PFSK-1 (cell line): Measurements from ENCODE around the gene CEP57.

ENCODE experiments used
- FOXP2 ChIP-seq: optimal IDR thresholded peaks from 2 replicates; pipeline ENCODE3; 2011; ENCODE audit warnings: borderline replicate concordance, control low read depth, inconsistent platforms; ENCODE audit not compliant: insufficient read depth; ENCODE audit errors: extremely low read length, extremely low read depth
- POLR2AphosphoS5 ChIP-seq: IDR thresholded peaks from 2 replicates; pipeline ENCODE4 v1.6.1; 2012; ENCODE audit warnings: low read depth, mild to moderate bottlenecking, control low read depth, low read length, moderate library complexity
- SIN3A ChIP-seq: IDR thresholded peaks from 2 replicates; pipeline ENCODE4 v1.6.1; 2012; ENCODE audit warnings: mild to moderate bottlenecking, low read length, moderate library complexity, borderline replicate concordance; ENCODE audit not compliant: insufficient read depth
- TAF1 ChIP-seq: IDR thresholded peaks from 2 replicates; pipeline ENCODE4 v1.6.1; 2012; ENCODE audit warnings: low read length, control low read depth, borderline replicate concordance; ENCODE audit not compliant: insufficient read depth
- TF ChIP-seq, protein P1 (sequence below), 2 experiments: IDR thresholded peaks; 2 replicates each; pipeline versions ENCODE4 v1.6.1 to v1.8.0; 2011 to 2012; ENCODE audit warnings: low read depth in 2 of 2, low read length in 2 of 2, control low read depth in 1 of 2, inconsistent platforms in 1 of 2, mild to moderate bottlenecking in 1 of 2, moderate library complexity in 1 of 2; ENCODE audit not compliant: insufficient read depth in 1 of 2

The CEP57 gene

DNA sequence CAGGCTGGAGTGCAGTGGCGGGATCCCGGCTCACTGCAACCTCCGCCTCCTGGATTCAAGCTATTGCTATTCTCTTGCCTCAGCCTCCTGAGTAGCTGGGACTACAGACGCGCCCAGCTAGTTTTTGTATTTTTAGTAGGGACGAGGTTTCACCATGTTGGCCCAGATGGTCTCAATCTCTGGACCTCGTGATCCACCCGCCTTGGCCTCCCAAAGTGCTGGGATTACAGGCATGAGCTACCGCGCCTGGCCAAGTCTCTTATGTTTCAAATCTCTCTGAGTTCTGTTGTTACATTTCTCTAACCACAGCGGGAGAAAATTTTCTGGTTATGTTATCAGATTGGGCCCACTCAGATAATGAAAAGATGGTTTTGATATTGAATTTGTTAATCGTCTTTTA, 10.1 kb downstream of the CEP57 start:
- TF ChIP-seq POLR2AphosphoS5 (no peak), FOXP2 (no peak)

DNA sequence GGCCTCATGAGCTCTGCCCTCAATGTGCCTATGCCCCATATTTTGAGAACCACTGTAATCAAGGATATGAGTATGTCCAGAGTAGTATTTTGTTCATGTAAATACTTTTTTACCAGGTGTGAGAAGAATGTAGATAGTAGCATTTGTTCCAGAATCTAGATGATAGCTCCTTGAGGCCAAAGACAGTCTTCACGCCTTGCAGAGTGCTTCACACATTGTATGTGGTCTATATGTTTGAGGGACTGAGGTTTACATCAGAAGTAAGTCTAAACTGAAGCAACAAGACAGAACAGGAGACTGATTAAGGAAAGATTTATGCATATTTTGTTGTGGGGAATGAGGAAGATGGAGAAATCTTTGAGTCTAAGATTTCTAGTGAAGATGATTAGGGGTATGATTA, 12.5 kb downstream of the CEP57 start:
- TF ChIP-seq TAF1, result no peak
- TF ChIP-seq, protein P1, sequence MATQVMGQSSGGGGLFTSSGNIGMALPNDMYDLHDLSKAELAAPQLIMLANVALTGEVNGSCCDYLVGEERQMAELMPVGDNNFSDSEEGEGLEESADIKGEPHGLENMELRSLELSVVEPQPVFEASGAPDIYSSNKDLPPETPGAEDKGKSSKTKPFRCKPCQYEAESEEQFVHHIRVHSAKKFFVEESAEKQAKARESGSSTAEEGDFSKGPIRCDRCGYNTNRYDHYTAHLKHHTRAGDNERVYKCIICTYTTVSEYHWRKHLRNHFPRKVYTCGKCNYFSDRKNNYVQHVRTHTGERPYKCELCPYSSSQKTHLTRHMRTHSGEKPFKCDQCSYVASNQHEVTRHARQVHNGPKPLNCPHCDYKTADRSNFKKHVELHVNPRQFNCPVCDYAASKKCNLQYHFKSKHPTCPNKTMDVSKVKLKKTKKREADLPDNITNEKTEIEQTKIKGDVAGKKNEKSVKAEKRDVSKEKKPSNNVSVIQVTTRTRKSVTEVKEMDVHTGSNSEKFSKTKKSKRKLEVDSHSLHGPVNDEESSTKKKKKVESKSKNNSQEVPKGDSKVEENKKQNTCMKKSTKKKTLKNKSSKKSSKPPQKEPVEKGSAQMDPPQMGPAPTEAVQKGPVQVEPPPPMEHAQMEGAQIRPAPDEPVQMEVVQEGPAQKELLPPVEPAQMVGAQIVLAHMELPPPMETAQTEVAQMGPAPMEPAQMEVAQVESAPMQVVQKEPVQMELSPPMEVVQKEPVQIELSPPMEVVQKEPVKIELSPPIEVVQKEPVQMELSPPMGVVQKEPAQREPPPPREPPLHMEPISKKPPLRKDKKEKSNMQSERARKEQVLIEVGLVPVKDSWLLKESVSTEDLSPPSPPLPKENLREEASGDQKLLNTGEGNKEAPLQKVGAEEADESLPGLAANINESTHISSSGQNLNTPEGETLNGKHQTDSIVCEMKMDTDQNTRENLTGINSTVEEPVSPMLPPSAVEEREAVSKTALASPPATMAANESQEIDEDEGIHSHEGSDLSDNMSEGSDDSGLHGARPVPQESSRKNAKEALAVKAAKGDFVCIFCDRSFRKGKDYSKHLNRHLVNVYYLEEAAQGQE (IDR thresholded peaks at IDR 0.05; ENCODE audit: insufficient read depth in 1 of 2, low read depth in 2 of 2, low read length in 2 of 2), result no peak
- no peak for TF ChIP-seq SIN3A
- TF ChIP-seq FOXP2, result no peak
- no peak for TF ChIP-seq POLR2AphosphoS5

DNA sequence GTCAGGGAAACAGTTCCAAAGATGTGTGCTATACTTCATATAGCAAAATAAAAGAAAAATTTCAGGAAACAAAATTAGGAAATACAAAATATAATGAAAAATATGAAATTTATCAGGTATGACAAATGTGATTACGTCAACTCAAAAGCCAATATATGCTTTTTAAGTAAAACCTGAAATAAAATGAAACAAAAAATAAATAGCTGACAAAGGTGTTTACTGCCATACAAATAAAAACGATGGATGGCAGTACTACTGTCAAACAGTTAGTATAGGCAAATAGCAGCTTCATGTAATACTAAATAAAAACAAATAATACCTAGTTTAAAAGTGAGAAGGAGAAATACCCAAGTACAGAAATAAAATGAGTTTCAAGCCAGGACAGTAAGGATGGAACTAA, 13.7 kb downstream of the CEP57 start:
- TF ChIP-seq POLR2AphosphoS5 (no peak), FOXP2 (no peak), SIN3A (no peak), TAF1 (no peak)
- TF ChIP-seq, protein P1 (IDR thresholded peaks at IDR 0.05; ENCODE audit: insufficient read depth in 1 of 2, low read depth in 2 of 2, low read length in 2 of 2), result no peak

DNA sequence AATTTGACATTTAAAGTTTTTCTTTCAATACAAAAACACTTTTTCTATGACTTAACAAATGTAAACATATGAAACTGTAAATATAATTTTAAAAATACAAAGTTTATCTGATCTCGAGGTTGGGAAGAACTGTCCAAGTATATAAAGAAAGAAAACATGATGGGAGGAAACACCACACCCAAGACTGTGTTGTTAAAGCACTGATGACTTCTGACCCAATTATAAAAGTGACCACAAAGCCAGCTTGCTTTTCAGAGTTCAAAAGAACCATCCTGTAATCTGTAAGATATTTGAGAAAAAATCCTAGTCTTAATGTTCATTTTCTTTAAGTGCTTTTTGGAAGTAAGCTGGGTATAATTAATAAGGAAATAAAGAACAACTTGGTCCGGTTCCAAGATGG, 15.6 kb downstream of the CEP57 start:
- TF ChIP-seq SIN3A (no peak), POLR2AphosphoS5 (no peak), TAF1 (no peak), FOXP2 (no peak)
- TF ChIP-seq, protein P1 (IDR thresholded peaks at IDR 0.05; ENCODE audit: insufficient read depth in 1 of 2, low read depth in 2 of 2, low read length in 2 of 2), result no peak

DNA sequence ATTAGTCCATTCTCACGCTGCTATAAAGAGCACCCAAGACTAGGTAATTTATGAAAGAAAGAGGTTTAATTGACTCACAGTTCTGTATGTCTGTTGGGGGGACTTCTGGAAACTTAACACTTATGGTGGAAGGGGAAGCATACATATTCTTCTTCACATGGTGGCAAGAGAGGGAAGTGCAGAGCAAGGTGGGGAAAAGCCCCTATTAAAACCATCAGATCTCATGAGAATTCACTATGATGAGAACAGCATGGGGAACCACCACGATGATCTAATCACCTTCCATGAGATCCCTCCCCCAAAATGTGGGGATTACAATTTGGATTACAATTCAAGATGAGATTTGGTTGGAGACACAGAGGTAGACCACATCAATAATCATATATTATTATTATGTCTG, 25.7 kb downstream of the CEP57 start:
- TF ChIP-seq POLR2AphosphoS5, result no peak
- TF ChIP-seq TAF1, result no peak
- no peak for TF ChIP-seq FOXP2
- TF ChIP-seq SIN3A, result no peak
- TF ChIP-seq, protein P1 (IDR thresholded peaks at IDR 0.05; ENCODE audit: insufficient read depth in 1 of 2, low read depth in 2 of 2, low read length in 2 of 2), result no peak
